GM23338 (cell line): ENCODE data around the gene CSRNP3.

Source experiments
- CREB1 ChIP-seq: fragments of 250-450 bp; sonication (Bioruptor Pico); IDR thresholded peaks from 2 replicates; pipeline ENCODE4 v1.5.0; 2020; ENCODE audit warnings: low read depth, mild to moderate bottlenecking, moderate library complexity
- TF ChIP-seq, protein P1 (sequence below), 2 experiments: fragments of 200-600 bp in 1 of 2; sonication (generic) in 1 of 2; conservative IDR thresholded peaks; 2 replicates each; pipeline versions ENCODE4 v1.5.1 to v1.6.1; 2016 to 2017; ENCODE audit warnings: antibody characterized with exemption in 2 of 2, low read depth in 2 of 2, mild to moderate bottlenecking in 2 of 2, moderate library complexity in 1 of 2

DNA sequence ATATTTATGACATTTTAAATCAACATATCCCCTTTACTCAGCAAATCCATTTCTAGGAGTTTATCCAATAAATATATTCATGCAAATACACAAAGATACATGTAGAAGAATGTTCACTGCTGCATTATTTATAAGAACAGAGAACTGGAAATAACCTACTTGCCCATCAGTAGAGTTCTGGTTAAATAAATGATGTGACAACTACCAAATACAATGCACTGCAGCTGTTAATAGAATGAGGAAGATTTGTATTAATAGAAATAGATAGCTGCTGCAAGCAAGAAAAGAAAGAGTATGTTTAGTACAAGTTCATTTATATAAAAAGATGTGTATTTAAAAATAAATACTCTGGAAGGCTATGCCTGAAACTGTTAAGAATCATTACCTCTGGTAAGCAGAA, 49.3 kb upstream of the CSRNP3 start:
- TF ChIP-seq, protein P1, sequence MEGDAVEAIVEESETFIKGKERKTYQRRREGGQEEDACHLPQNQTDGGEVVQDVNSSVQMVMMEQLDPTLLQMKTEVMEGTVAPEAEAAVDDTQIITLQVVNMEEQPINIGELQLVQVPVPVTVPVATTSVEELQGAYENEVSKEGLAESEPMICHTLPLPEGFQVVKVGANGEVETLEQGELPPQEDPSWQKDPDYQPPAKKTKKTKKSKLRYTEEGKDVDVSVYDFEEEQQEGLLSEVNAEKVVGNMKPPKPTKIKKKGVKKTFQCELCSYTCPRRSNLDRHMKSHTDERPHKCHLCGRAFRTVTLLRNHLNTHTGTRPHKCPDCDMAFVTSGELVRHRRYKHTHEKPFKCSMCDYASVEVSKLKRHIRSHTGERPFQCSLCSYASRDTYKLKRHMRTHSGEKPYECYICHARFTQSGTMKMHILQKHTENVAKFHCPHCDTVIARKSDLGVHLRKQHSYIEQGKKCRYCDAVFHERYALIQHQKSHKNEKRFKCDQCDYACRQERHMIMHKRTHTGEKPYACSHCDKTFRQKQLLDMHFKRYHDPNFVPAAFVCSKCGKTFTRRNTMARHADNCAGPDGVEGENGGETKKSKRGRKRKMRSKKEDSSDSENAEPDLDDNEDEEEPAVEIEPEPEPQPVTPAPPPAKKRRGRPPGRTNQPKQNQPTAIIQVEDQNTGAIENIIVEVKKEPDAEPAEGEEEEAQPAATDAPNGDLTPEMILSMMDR (conservative IDR thresholded peaks at IDR 0.05; ENCODE audit: low read depth in 2 of 2): no peak
- no peak for TF ChIP-seq CREB1 (CRISPR knock-in tag)
